Peyer's patch (tissue), 4 donors: Measurements from ENCODE around the gene NOL11. TPM values are rescaled to one million over a fixed set of nuclear protein-coding genes. Genes with fewer than 3 reads are reported as not detected.
A peak's percentile ranks its signal among the peaks of the same experiment; 100 is the strongest.

Experiments used
- DNase-seq, 3 donors: peaks; one replicate each; pipeline ENCODE4 v3.0.0-alpha.2; 2017 to 2019
- H3K27ac ChIP-seq, 4 donors: fragments of 200-600 bp; sonication (generic); one replicate each; pipeline ENCODE4 v1.5.1; 2016 to 2019
- H3K27me3 ChIP-seq, 2 donors: fragments of 200-600 bp; sonication (generic); one replicate each; pipeline ENCODE4 v1.5.1; 2019
- H3K36me3 ChIP-seq, 3 donors: fragments of 200-600 bp; sonication (generic); one replicate each; pipeline ENCODE4 v1.5.1; 2016 to 2019
- H3K4me1 ChIP-seq, 4 donors: fragments of 200-600 bp; sonication (generic); one replicate each; pipeline ENCODE4 v1.5.1; 2016 to 2019
- H3K4me3 ChIP-seq, 4 donors: fragments of 200-600 bp; sonication (generic); 1 replicate in 3 of 4; 2 replicates in 1 of 4; pipeline ENCODE4 v1.5.1; 2016 to 2019; ENCODE audit warnings: mild to moderate bottlenecking in 1 of 4
- H3K9me3 ChIP-seq, 4 donors: fragments of 200-600 bp; sonication (generic); one replicate each; pipeline ENCODE4 v1.5.1; 2016 to 2019; ENCODE audit warnings: mild to moderate bottlenecking in 1 of 4
- CTCF ChIP-seq, 6 experiments: fragments of 450-650 bp in 4 of 6; fragments of 200-600 bp in 2 of 6; sonication (generic) in 1 of 6; IDR thresholded peaks; one replicate each; pipeline ENCODE4 v1.5.1; 2017 to 2019; ENCODE audit warnings: antibody characterized with exemption in 6 of 6, mild to moderate bottlenecking in 3 of 6, moderate library complexity in 1 of 6
- POLR2A ChIP-seq, 2 donors: fragments of 450-650 bp; IDR thresholded peaks; one replicate each; pipeline ENCODE4 v1.5.1; 2017; ENCODE audit warnings: antibody characterized with exemption in 2 of 2, mild to moderate bottlenecking in 2 of 2, moderate library complexity in 2 of 2
- total RNA-seq, 4 donors: library from RNA; depleted of rRNA; stranded (reverse); fragments of >200 nt; gene quantifications; one replicate each; pipeline ENCODE4 v1.1.0, GENCODE V29; 2016

Gene NOL11
- total RNA-seq, 4 donors from 2014 or later, result 20.3 to 92.4 (median 26.2) TPM

GRCh38 chr17:67733449-67733848 is 15.7 kb downstream of the NOL11 start:
- Histone ChIP-seq H3K4me3 (no peak overlapping the region), H3K27me3 (no peaks in the 10 kb centered on the region), H3K27ac (no peak overlapping the region), H3K36me3 (peaks cover 0 to 85% (median 6%) of the 10 kb centered on the region in 3 donors), H3K9me3 (no peaks in the 10 kb centered on the region), H3K4me1 (no peaks in the 10 kb centered on the region)
- no peak for TF ChIP-seq POLR2A (IDR thresholded peaks at IDR 0.05)
- TF ChIP-seq CTCF (IDR thresholded peaks at IDR 0.05), result no peak
- DNase-seq, result no peak

GRCh38 chr17:67737145-67737544 is 19.4 kb downstream of the NOL11 start:
- DNase-seq, result no peak
- no peak overlapping the region for H3K27ac ChIP-seq
- no peaks in the 10 kb centered on the region for H3K27me3 ChIP-seq
- H3K4me1 ChIP-seq, result no peaks in the 10 kb centered on the region
- H3K4me3 ChIP-seq, result no peak overlapping the region
- peaks cover 0 to 85% (median 6%) of the 10 kb centered on the region in 3 donors for H3K36me3 ChIP-seq
- no peak for TF ChIP-seq POLR2A (IDR thresholded peaks at IDR 0.05)
- no peak for TF ChIP-seq CTCF (IDR thresholded peaks at IDR 0.05)
- H3K9me3 ChIP-seq, result no peaks in the 10 kb centered on the region

- Histone ChIP-seq H3K27ac (no peak overlapping the region), H3K4me3 (no peak overlapping the region), H3K36me3 (peaks cover 0 to 88% (median 3%) of the 10 kb centered on the region in 3 donors), H3K27me3 (no peaks in the 10 kb centered on the region), H3K9me3 (no peaks in the 10 kb centered on the region), H3K4me1 (peaks cover 0 to 6% (median 0%) of the 10 kb centered on the region in 4 donors)
- no peak for DNase-seq
- TF ChIP-seq CTCF (IDR thresholded peaks at IDR 0.05) (no peak), POLR2A (IDR thresholded peaks at IDR 0.05) (no peak)
These were observed 24.3 kb downstream of the NOL11 start for GRCh38 chr17:67742025-67742424.

- DNase-seq, result peak in 1 of 3 donors; percentile 50
- Histone ChIP-seq H3K9me3 (no peaks in the 10 kb centered on the region), H3K36me3 (peaks cover 0 to 71% (median 0%) of the 10 kb centered on the region in 3 donors)
These were observed 29.2 kb downstream of the NOL11 start for GRCh38 chr17:67746704-67747571.

GRCh38 chr17:67747681-67748235 is 30.0 kb downstream of the NOL11 start:
- Histone ChIP-seq H3K27ac (no peak overlapping the region), H3K36me3 (peaks cover 0 to 64% (median 0%) of the 10 kb centered on the region in 3 donors), H3K4me3 (no peak overlapping the region), H3K9me3 (no peaks in the 10 kb centered on the region), H3K27me3 (no peaks in the 10 kb centered on the region), H3K4me1 (peaks cover 0 to 6% (median 0%) of the 10 kb centered on the region in 4 donors)
- DNase-seq, result no peak
- TF ChIP-seq CTCF (IDR thresholded peaks at IDR 0.05), result no peak
- TF ChIP-seq POLR2A (IDR thresholded peaks at IDR 0.05), result no peak

More at GRCh38 chr17:67746704-67747571, 29.2 kb downstream of the NOL11 start:
- no peak for TF ChIP-seq POLR2A (IDR thresholded peaks at IDR 0.05)
- no peak for TF ChIP-seq CTCF (IDR thresholded peaks at IDR 0.05)
- Histone ChIP-seq H3K27ac (no peak overlapping the region), H3K4me3 (no peak overlapping the region), H3K4me1 (peaks cover 0 to 6% (median 0%) of the 10 kb centered on the region in 4 donors), H3K27me3 (no peaks in the 10 kb centered on the region)
